AG04450 (cell line): ENCODE results near the gene CACNB2. TPM values are rescaled to one million over a fixed set of nuclear protein-coding genes. Genes with fewer than 3 reads are reported as not detected.

Source experiments
- CTCF ChIA-PET: fragments of 300-600, 350-600 bp; formaldehyde crosslinking; extraction: SDS; loops from one replicate; lab custom pipeline; 2022; ENCODE audit warnings: antibody characterized with exemption, inconsistent platforms; lab: Charles Lee
- POLR2A ChIA-PET: fragments of 350-600 bp; formaldehyde crosslinking; extraction: SDS; loops from one replicate; lab custom pipeline; 2021; ENCODE audit warnings: antibody characterized with exemption, inconsistent platforms; lab: Yijun Ruan, JAX
- DNase-seq: peaks from one replicate; pipeline ENCODE4 v3.0.0-alpha.2; 2011; ENCODE audit warnings: low read depth, low spot score
- H3K27ac ChIP-seq: one replicate; pipeline ENCODE4 v1.5.1; 2012; ENCODE audit warnings: low read depth, low read length, control low read depth
- H3K27me3 ChIP-seq: one replicate; pipeline ENCODE4 v1.6.0; 2012; ENCODE audit warnings: low read length; ENCODE audit not compliant: control insufficient read depth, insufficient read depth
- H3K4me3 ChIP-seq: 2 replicates; pipeline ENCODE4 v1.5.1; 2011; ENCODE audit warnings: mild to moderate bottlenecking, low read depth, low read length, control low read depth
- H3K9me3 ChIP-seq: 2 replicates; pipeline ENCODE4 v1.5.1; 2012; ENCODE audit warnings: low read length; ENCODE audit not compliant: control insufficient read depth, insufficient read depth
- CTCF ChIP-seq: IDR thresholded peaks from 2 replicates; pipeline ENCODE4 v1.5.1; 2011; ENCODE audit warnings: low read depth, low read length, control low read depth, inconsistent platforms
- polyA plus RNA-seq: library from polyadenylated mRNA; depleted of rRNA; stranded (reverse); fragments of >200 nt; gene quantifications from 2 replicates; pipeline ENCODE4 v1.2.3, GENCODE V29; 2011

CACNB2 gene
- polyA plus RNA-seq, 1 experiment, result 0.76 TPM

GRCh38 chr10:18377898-18378297, 237.7 kb downstream of the CACNB2 start:
- no peak overlapping the region for H3K4me3 ChIP-seq
- TF ChIP-seq CTCF, result no peak
- ChIA-PET POLR2A (no interaction called here), CTCF (no interaction called here)
- H3K27ac ChIP-seq, result no peak overlapping the region
- no peaks in the 10 kb centered on the region for H3K9me3 ChIP-seq
- no peak for DNase-seq
- no peaks in the 10 kb centered on the region for H3K27me3 ChIP-seq

GRCh38 chr10:18378766-18379165, 238.5 kb downstream of the CACNB2 start:
- Histone ChIP-seq H3K9me3 (no peaks in the 10 kb centered on the region), H3K27me3 (no peaks in the 10 kb centered on the region), H3K27ac (no peak overlapping the region), H3K4me3 (no peak overlapping the region)
- ChIA-PET CTCF (no interaction called here), POLR2A (no interaction called here)
- TF ChIP-seq CTCF, result no peak
- no peak for DNase-seq

- POLR2A ChIA-PET, result no interaction called here
- H3K27ac ChIP-seq, result no peak overlapping the region
- CTCF ChIA-PET, result no interaction called here
- H3K9me3 ChIP-seq, result no peaks in the 10 kb centered on the region
- DNase-seq, result no peak
- H3K4me3 ChIP-seq, result no peak overlapping the region
- TF ChIP-seq CTCF, result no peak
- no peaks in the 10 kb centered on the region for H3K27me3 ChIP-seq
Measured at GRCh38 chr10:18381679-18382078, 241.5 kb downstream of the CACNB2 start.

- no peak for TF ChIP-seq CTCF
- ChIA-PET POLR2A (interaction anchor here (0.7 kb wide), 1 partner anchor 187 kb away, joined by 4 read pairs; no protein-coding TSS in a partner anchor), CTCF (interaction anchor here (0.8 kb wide), 1 partner anchor 138 kb away, joined by 8 read pairs; no protein-coding TSS in a partner anchor)
- DNase-seq, result no peak
- Histone ChIP-seq H3K27me3 (peaks cover 3% of the 10 kb centered on the region), H3K9me3 (no peaks in the 10 kb centered on the region), H3K27ac (no peak overlapping the region), H3K4me3 (no peak overlapping the region)
Measured at GRCh38 chr10:18397906-18398305, 257.7 kb downstream of the CACNB2 start.

- no peak overlapping the region for H3K27ac ChIP-seq
- POLR2A ChIA-PET, result no interaction called here
- CTCF ChIA-PET, result no interaction called here
- TF ChIP-seq CTCF, result no peak
- DNase-seq, result no peak
- no peak overlapping the region for H3K4me3 ChIP-seq
- no peaks in the 10 kb centered on the region for H3K9me3 ChIP-seq
- H3K27me3 ChIP-seq, result peaks cover 3% of the 10 kb centered on the region
Measured at GRCh38 chr10:18399158-18399557, 258.9 kb downstream of the CACNB2 start.
